NCI-H146 (cell line): ENCODE measurements around the gene SPRED1.

Experiments
- DNase-seq: peaks from one replicate; lab custom pipeline; 2025; lab: John Stamatoyannopoulos, UW

Gene SPRED1

DNA sequence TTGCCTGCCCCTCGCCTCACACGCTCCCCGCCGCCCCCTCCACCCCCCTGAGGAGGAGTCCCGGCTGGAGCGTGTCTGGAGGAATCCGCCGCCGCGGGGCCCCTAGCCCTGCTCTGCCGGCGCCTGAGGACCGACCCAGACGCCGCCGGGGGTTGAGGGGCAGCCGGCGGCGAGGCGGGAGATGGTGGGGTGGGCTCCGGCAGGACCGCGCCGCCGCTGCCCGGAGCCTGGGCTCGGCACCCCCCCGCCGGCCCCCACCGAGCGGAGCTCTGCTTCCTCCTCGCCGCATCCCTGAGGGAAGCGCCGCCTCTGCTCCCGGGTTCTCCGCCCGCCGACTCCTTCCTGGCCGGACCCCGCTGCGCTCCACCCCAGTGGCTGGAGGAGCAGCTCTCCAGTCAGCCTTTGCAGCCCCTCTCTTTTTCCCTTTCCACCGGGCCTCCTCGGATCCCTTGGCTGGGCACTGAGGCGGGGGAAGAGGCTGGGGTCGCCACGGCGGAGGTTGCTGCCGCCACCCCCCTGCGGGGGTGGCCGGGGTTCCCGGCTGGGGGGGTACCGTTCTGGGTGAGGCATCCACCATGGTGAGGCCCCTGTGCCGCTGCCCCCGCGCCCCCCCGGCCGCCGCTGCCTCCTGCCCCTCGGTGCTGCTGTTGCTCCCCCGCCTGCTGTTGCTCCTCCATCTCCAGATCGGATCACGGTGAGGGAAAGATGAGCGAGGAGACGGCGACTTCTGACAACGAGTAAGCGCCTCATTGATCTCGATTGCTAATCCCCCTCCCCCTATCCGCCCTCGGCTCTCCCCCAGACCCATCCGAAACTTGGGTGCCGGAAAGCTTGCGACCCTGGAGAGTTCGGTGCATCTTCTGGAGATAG is at the start of gene SPRED1:
Gene SPRED1, plus strand, starts transcription at position 356 of the 870 bp plus-strand sequence. Its CDS starts 350 bp downstream, at position 706.
- peak; percentile 65 for DNase-seq

GRCh38 chr15:38205526-38206272 is 46.9 kb upstream of the SPRED1 start:
- DNase-seq, result no peak

DNA sequence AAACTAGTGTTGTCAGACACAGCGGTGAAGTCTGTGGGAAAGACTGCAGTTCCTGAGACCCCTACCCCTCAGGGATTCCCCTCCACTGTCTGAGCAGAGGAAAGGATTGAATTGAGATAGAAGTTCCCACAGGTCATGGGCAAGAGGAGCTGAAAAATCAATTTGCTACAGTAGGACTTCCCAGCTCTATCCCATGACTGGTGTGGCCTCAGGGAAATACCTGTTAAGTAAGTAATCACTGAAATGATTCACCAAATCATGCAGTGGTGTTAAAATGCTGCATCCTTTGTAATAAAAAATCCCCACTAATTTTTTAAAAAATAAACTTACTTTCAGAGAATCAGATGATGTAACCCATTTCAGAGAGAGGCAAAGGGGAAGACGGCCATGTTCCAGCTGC is 45.0 kb upstream of the SPRED1 start:
- no peak for DNase-seq

DNA sequence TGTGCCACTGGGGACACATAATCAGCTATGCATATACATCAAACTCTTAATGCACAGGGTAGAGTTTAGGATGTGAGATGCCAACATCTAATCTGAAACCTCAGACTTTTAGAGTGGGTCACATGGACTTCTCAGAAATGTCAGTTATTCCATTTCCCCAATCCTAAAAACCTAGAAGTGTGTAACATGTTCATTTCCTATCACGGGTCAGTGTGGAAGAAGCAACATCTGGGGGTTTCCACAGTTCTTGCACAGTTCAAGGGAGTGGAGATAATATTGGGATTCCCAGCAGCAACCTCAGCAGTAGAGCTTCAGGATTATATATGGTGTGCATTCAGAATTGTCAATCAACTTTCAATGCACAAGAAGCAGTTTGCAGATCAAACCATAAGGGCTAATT is 44.4 kb upstream of the SPRED1 start:
- no peak for DNase-seq

DNA sequence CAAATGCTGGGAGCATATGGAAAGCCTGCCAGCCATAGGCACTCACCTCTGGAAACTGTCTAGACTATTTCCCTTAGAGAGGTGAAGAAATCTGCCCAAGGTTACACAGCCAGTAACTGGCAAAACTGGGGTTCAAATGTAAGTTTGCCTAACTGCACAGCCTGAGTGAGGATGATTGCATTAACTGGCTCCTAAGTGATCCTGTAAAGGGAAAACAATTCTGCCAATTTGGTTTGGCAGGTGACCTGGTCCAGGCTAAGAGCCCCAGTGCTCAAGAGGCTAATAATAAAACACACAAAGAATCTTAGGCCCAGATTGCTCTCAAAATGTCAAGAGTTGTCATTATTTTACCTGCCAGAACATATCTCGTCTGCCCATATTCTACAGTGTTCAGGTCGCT is 43.9 kb upstream of the SPRED1 start:
- no peak for DNase-seq

- DNase-seq, result no peak
These were observed 41.4 kb upstream of the SPRED1 start for GRCh38 chr15:38211249-38211648.

DNA sequence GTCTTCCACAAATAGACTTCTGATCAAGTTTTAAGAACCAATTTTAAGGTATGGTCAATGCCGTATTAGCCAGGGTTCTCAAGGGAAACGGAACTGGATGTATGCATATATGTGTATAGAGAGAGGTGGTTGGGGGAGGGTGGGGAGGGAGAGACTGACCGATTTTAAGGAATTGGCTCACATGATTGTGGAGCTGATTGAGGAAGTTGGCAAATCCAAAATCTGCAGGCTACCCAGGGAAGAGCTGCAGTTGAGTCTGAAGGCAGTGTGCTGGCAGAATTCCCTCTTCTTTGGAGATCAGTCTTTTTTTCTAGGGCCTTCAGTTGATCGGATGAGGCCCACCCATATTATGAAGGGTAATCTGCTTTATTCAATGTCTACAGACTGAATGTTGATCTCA is 40.8 kb upstream of the SPRED1 start:
- no peak for DNase-seq

DNA sequence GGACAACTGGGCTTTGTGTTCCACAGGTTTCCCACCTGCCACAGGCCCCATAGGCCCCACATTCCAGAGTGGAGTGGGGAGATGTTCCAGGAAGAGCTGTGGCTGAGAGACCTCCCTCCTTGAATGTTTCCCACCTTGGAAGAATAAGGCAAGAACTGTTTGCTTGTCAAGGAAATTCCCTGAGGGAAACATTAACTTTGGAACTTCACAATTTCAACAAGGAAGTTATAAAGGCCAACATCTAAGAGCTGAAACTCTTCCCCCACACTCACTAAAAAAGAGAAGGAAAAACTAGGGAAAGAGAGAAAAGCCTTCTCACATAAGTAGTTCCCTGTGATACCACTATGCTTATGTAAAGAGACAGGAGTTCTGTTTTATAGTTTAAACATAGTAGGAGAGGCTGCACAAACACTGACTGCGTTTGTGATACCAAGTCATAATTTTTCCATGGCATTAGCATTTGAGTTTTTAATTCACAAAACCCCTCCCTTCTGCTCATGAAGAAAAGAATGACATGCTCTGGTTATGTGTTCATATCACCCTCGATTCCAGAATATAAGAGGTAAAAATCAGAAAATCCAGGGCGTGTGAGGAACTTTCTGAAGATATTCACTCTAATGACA is 39.8 kb upstream of the SPRED1 start:
- no peak for DNase-seq

- no peak for DNase-seq
These were observed 39.3 kb upstream of the SPRED1 start for GRCh38 chr15:38213356-38213755.

GRCh38 chr15:38215707-38216106 is 36.9 kb upstream of the SPRED1 start:
- DNase-seq, result no peak

GRCh38 chr15:38216763-38217162 is 35.9 kb upstream of the SPRED1 start:
- no peak for DNase-seq

DNA sequence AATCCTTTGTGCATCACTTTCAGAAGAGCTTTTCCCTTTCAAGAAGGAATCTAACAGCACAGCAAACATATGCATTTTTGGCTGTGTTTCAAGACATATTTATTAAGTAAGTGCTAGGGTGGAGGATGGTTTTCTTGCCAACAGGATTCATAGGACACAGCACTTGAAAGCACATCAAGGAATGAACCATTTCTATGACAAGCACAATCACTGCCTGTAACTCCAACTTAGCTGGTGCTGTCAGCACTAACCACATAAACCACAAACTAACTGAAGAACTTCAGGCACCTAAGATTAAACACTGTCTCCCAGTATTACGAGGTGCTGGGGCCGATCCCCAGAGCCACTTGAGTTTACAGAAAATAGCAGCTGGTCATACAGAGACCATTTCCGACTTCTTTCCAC is 35.4 kb upstream of the SPRED1 start:
- no peak for DNase-seq

GRCh38 chr15:38217788-38218609 is 34.6 kb upstream of the SPRED1 start:
- DNase-seq, result no peak

DNA sequence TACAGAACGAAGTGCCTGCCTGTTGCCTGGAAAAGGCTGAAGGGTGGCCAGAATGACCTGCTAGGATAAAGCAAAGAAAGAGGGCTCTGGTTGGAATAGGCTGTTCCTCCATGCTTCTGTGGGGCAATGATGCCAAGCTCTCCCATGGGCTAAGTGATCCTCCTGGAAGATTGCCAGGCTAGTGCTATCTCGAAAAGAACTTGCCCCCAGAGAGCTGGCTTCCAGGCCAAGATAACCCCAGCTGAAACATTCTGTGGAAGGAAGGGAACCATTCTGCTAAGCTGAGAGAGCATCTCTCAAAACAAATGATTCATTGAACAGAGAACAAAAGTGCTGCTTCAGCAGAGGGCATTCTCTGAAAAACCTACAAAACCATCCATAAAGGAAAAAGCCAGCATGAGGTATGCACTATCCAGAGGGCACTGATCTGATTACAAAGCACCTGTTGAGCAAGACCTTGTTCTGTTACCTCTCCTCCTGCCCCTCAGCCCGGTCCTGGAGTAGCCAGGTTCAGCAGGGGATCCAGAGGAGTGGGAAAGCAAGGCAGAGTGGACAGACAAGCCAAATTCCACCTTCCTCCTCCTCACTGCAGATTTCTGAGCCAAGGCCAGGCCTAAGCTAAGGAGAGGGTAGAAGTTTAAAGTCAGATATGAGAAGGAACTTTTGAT is 31.9 kb upstream of the SPRED1 start:
- peak; percentile 5 for DNase-seq

DNA sequence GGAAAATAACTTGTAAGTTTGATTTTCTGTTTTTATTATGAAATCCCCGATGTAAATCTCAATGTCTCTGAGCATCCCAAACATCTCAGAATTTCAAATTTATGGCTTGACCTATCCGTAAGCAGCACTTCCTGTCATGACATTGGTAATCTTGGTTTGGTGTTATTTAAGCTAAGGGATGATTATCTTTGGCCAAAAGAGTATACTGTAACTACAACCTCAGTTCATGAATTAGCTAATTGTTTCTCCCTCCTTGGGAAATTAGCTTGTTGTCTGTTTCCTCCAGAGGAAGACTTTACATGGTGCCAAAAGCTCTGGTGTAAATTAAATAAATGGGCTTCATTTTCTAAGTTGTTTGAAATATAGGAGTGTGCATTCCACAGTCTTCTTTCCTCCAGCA is 28.1 kb upstream of the SPRED1 start:
- DNase-seq, result no peak

- DNase-seq, result no peak
These were observed 27.3 kb upstream of the SPRED1 start for GRCh38 chr15:38225381-38225780.

GRCh38 chr15:38226608-38227266 is 25.9 kb upstream of the SPRED1 start:
- no peak for DNase-seq

- DNase-seq, result no peak
These were observed 24.7 kb upstream of the SPRED1 start for GRCh38 chr15:38227941-38228340.

DNA sequence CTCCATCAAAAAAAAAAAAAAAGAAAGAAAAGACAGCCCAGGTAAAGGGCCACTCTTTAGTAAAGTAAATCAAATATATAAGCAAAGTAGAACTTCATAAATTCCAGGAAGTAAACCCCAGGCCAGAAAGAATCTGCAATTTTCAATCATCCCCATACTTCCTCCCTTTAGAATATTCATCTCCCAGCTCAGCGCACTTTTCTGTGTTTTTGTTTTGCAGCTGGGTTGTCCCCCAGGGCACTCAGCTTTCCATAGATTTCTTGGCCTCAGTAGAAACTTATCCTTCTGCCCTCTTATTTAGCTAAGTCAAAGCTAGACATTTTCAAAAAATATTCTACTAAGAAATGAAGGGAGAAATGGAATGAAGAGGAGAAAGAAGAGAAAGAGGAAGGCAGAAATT is 24.0 kb upstream of the SPRED1 start:
- DNase-seq, result no peak

GRCh38 chr15:38229705-38230310 is 22.8 kb upstream of the SPRED1 start:
- DNase-seq, result no peak
